T-helper 2 cell treated with Interferon-gamma antibody and Interleukin-4, amounts not matched to agents 5 μg/mL and 100 μg/mL, for 36 hours (primary cell): ENCODE measurements around the gene DOCK1.

Source experiments
- DNase-seq: peaks from one replicate; pipeline ENCODE4 v3.0.0; 2021; ENCODE audit warnings: low spot score
- H3K27ac Mint-ChIP-seq: one replicate; pipeline ENCODE4 v1.8.0; 2021; ENCODE audit warnings: mild to moderate bottlenecking, mixed read lengths
- H3K27me3 Mint-ChIP-seq: one replicate; pipeline ENCODE4 v1.8.0; 2021; ENCODE audit warnings: low read depth, mixed read lengths
- H3K36me3 Mint-ChIP-seq: one replicate; pipeline ENCODE4 v1.8.0; 2021; ENCODE audit warnings: low read depth, mixed read lengths
- H3K4me1 Mint-ChIP-seq: one replicate; pipeline ENCODE4 v1.8.0; 2021; ENCODE audit warnings: low read depth, mixed read lengths
- H3K4me3 Mint-ChIP-seq: one replicate; pipeline ENCODE4 v1.8.0; 2022; ENCODE audit warnings: mild to moderate bottlenecking, moderate library complexity, mixed read lengths
- H3K9me3 Mint-ChIP-seq: one replicate; pipeline ENCODE4 v1.8.0; 2021; ENCODE audit warnings: mixed read lengths

DOCK1 gene

DNA sequence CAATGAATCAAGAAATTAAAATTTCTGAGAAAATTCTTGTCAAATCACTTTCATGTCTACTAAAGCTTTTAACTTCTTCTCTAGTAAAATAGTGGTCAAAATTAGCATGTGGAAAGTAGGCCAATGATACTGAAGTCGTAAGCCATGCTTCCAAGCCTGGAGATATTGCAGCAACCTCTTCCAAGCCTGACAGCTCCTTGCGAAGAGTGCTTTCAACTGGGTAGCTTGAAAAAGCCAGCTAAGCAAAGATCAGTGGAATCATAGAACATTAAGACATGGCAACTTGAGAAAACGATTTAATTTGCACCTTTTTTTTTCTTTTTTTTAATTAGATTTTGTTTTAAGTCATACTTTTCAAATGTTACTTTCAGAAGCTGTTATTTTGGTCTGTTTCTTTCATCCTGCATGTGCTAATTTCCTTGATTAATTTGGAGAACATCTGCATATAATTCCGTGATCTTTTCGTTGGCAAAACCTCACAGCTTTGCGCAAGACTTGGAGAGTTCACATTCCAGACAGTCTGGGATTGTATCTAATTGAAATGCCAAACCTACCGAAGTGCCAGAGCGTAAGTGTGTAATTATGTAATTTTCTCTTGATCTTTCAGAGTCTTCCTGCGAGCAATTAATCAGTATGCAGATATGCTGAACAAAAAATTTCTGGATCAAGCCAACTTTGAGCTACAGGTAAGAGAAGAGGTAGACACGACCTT lies 433.3 kb downstream of the DOCK1 start:
- peaks cover 4% of the 10 kb centered on the region for H3K27me3 Mint-ChIP-seq
- no peak overlapping the region for H3K27ac Mint-ChIP-seq
- H3K4me3 Mint-ChIP-seq, result no peak overlapping the region
- H3K36me3 Mint-ChIP-seq, result no peaks in the 10 kb centered on the region
- no peaks in the 10 kb centered on the region for H3K9me3 Mint-ChIP-seq
- H3K4me1 Mint-ChIP-seq, result no peaks in the 10 kb centered on the region
- no peak for DNase-seq

DNA sequence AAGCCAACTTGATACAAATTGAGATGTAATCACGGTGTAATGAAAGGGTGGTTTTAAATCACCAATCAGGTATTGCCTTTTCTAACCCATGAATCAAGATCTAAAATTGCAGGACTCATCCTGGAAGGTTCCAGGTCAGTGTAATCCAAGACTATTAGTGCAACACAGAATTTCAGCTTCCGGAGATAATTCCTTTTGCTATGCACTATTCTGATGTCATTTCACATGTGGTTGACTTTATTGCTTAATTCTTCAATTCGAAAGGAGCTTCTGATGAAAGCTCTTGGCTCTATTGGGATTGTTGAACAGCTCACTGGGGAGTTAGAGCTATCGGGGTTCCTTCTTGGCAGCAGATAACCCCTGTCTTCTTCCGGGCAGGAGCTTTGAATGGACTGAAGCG lies 438.6 kb downstream of the DOCK1 start:
- Mint-ChIP-seq H3K4me3 (no peak overlapping the region), H3K27ac (no peak overlapping the region), H3K9me3 (no peaks in the 10 kb centered on the region), H3K4me1 (no peaks in the 10 kb centered on the region), H3K36me3 (no peaks in the 10 kb centered on the region), H3K27me3 (no peaks in the 10 kb centered on the region)
- no peak for DNase-seq

DNA sequence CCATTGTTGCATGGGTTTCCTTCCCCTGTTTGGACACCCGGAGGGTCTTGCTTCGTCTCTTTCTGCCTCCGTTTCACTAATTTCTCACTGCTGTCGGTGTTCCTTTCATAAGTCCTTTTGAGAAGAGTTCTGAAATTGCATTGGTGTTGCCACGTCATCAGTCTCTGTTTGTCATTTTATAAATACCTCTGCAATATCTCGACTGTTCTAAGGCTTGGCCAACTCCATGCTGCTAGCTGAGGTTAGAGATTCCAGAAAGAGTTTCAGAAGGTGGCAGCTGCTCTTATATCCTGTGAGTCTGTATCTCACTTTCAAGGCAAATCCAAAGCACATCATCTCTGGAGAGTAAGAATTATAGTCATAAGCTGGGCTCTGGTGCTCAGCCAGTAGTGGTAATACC lies 439.1 kb downstream of the DOCK1 start:
- Mint-ChIP-seq H3K36me3 (no peaks in the 10 kb centered on the region), H3K27me3 (no peaks in the 10 kb centered on the region), H3K4me1 (no peaks in the 10 kb centered on the region), H3K9me3 (no peaks in the 10 kb centered on the region), H3K27ac (no peak overlapping the region), H3K4me3 (no peak overlapping the region)
- DNase-seq, result no peak

DNA sequence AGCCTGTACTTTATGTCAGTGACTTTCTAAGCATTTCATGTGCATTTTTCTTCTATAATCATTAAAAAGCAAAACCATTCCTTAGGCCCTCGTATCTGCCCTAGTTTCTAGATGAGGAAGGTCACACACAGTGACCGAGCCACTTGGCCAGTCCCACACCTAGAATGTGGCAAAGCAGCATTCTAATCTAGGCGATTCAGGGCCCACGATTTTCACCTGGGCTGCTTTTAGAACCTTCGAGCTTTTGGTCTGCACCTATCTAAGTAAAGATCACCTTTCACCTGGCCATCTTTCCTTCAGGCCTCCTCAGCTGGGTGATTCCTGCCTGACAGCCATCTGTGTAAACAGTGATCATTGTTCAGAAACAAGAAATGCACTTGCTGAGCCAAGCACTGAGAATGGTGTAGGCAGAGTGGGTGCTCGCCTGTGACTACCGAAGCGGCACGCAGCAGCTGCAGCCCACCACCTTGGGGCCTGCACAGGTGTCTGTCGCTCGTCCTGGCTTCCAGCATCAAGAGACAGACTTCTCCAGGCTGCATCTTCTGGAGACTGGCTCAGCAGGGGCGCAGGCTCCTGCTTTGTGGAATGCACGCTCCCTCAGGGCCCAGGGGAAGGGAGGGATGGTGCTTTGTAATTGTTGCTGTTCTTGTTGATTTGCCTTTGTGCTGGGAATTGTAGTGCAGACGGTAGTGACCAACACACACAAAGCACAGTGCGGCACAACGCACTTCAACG lies 440.2 kb downstream of the DOCK1 start:
- Mint-ChIP-seq H3K36me3 (no peaks in the 10 kb centered on the region), H3K27ac (no peak overlapping the region), H3K4me1 (no peaks in the 10 kb centered on the region), H3K9me3 (no peaks in the 10 kb centered on the region), H3K4me3 (no peak overlapping the region), H3K27me3 (no peaks in the 10 kb centered on the region)
- DNase-seq, result no peak

DNA sequence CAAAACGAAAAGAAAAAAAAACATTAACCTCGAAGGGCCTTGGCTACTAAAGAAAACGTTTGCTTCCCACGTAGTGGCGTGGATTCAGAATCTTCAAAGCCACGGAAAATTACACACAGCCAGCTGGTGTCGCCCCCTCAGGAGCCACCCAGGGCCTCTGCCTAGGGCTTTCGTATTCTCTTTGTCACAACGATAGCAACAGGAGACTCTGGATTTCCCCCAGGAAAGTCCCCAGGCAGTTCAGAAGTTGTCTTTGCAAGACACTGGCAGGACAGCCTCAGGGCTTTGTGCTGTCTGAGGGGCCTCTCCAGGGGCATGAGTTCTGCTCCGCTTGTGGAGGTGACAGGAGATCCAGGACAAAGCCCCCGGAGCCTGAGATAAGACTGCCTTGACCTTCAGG lies 441.4 kb downstream of the DOCK1 start:
- Mint-ChIP-seq H3K4me3 (no peak overlapping the region), H3K4me1 (no peaks in the 10 kb centered on the region), H3K9me3 (no peaks in the 10 kb centered on the region), H3K27ac (no peak overlapping the region), H3K27me3 (no peaks in the 10 kb centered on the region), H3K36me3 (no peaks in the 10 kb centered on the region)
- DNase-seq, result peak; percentile 16

DNA sequence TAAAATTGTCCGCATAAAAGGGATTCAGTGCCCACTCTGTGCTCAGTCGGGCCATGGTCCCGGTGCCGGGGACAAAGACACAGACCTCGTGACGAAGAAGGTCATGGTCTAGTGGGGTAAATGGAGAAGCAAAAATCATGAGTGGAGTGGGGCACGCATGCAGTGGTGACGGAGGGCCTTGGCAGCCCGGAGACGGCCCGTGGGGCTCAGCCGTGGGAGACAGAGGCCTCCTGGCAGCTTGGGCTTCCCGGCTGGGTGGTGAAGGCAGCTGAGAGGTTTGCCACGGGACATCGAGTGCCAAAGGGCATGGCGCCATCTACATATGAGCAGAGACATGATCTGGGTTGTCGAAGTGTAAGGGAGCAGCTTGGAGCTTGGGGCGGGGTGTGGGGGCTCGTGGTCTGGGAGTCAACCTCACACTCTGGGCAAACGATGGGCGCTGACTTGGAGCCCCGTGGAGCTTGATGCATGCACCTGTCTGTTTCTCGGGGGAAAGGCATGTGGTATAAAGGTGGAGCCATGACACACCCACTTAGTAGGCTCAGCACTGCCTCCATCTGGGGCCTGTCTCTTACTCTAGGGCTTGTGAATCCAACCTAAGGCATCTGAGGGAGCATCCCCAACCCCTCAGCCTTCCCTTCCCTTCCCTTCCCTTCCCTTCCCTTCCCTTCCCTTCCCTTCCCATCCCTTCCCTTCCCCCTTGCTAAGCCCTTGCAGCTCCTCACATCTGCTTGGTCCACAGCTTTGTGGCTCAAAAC lies 442.2 kb downstream of the DOCK1 start:
- H3K27me3 Mint-ChIP-seq, result no peaks in the 10 kb centered on the region
- no peaks in the 10 kb centered on the region for H3K9me3 Mint-ChIP-seq
- no peak overlapping the region for H3K4me3 Mint-ChIP-seq
- no peak overlapping the region for H3K27ac Mint-ChIP-seq
- H3K36me3 Mint-ChIP-seq, result no peaks in the 10 kb centered on the region
- no peaks in the 10 kb centered on the region for H3K4me1 Mint-ChIP-seq
- no peak for DNase-seq

DNA sequence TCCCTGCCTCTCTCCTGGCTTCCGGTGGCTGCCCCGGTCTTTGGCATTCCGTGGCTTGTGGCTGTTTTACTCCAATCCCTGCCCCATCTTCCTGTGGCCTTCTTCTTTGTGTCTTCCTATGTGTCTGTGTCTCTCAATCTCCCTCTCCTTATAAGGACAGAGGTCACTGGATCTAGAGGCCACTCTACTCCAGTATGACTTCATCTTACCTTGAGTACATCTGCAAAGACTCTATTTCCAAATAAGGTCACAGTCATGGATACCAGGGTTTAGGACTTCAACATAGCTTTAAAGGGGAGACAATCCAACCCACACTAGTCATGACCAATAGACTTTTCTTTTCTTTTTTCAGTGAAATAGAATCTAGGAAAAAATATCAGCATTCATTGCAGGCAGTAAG lies 444.5 kb downstream of the DOCK1 start:
- no peaks in the 10 kb centered on the region for H3K9me3 Mint-ChIP-seq
- H3K27me3 Mint-ChIP-seq, result no peaks in the 10 kb centered on the region
- H3K4me1 Mint-ChIP-seq, result no peaks in the 10 kb centered on the region
- H3K27ac Mint-ChIP-seq, result no peak overlapping the region
- no peak overlapping the region for H3K4me3 Mint-ChIP-seq
- no peak for DNase-seq
- H3K36me3 Mint-ChIP-seq, result no peaks in the 10 kb centered on the region

DNA sequence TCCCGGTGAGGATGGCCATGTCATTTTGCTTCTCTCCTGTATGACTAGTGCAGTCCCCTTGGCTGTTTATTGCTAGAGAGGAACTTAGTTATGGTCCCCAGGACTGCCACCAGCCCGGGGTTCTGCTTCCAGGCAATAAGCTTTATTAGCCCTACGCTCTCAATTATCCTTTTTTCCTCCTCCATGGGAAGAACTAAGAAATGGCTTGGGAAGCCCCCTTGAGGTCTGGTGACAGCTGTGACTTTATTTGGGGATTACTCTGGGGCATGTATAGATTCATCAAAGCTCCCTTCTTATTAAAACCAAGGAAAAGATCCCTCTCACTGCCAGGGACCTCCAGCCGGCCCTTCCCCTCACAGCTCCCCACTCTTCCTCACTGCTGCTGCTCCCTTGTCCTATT lies 446.3 kb downstream of the DOCK1 start:
- DNase-seq, result no peak
- Mint-ChIP-seq H3K4me3 (no peak overlapping the region), H3K4me1 (no peaks in the 10 kb centered on the region), H3K9me3 (no peaks in the 10 kb centered on the region), H3K27me3 (no peaks in the 10 kb centered on the region), H3K27ac (no peak overlapping the region), H3K36me3 (no peaks in the 10 kb centered on the region)

DNA sequence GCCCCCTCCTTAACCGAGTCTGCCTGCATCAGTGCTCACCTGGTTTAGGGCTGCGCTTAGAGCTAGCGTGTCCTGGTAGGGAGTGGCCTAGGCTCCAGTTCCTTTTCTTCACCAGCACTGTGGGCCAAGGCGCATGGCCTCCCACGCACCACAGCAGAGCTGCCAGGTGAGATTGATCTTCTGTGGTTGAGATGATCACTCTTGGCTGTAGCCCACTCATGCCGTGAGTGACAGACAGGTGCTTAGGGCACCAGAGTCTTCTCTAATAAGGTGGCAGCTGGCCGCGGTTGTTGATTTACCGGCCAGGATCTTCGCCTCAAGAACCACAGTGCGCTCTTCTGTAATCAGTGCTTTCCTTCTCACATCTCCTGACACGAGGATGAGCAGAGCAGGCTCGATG lies 448.3 kb downstream of the DOCK1 start:
- Mint-ChIP-seq H3K4me3 (no peak overlapping the region), H3K4me1 (no peaks in the 10 kb centered on the region), H3K27ac (no peak overlapping the region), H3K9me3 (no peaks in the 10 kb centered on the region), H3K36me3 (no peaks in the 10 kb centered on the region), H3K27me3 (no peaks in the 10 kb centered on the region)
- DNase-seq, result no peak

DNA sequence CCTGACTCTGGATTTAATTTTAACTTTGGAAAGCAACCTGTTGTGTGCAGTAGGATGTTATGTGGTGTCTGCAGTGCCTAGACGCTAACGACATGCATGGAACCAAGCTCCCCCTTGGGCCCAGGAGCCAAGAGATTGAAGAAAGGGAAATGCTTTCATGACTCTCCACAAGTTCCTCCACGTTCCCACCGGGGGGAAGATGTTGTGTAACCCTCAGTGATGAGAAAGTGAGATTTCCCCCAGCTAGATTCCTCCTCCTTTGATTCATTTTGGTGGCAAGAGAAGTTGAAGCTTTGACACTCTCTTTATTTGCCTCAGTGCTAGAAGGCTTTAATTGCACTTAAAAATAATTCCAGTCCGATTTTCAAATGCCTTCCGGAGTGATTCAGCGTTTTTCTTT lies 449.0 kb downstream of the DOCK1 start:
- no peaks in the 10 kb centered on the region for H3K27me3 Mint-ChIP-seq

DNA sequence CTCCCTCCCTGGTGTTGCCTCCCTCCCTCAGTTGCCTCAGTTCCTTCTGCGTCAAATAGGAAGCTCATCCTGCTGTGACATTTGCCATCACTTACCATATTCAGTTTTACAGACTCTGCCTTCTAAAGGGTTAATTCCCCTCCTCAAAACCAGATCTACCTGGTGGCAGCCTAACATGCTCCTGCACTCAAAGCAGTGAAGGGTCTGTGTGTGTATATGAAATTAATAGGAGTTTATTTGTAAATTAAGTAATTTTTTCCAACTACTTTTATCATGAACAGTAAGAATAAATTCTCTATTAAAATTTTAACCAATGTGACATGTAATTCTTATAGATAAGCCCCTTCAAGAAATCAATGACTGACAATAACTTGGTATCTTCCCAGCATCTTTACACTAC lies 449.8 kb downstream of the DOCK1 start:
- DNase-seq, result no peak
- no peaks in the 10 kb centered on the region for H3K4me1 Mint-ChIP-seq
- no peaks in the 10 kb centered on the region for H3K36me3 Mint-ChIP-seq
- H3K9me3 Mint-ChIP-seq, result no peaks in the 10 kb centered on the region
- no peak overlapping the region for H3K27ac Mint-ChIP-seq
- no peaks in the 10 kb centered on the region for H3K27me3 Mint-ChIP-seq
- no peak overlapping the region for H3K4me3 Mint-ChIP-seq

More for the DNA sequence above, 449.0 kb downstream of the DOCK1 start:
- H3K27ac Mint-ChIP-seq, result no peak overlapping the region
- H3K36me3 Mint-ChIP-seq, result no peaks in the 10 kb centered on the region
- H3K9me3 Mint-ChIP-seq, result no peaks in the 10 kb centered on the region
- DNase-seq, result no peak
- H3K4me1 Mint-ChIP-seq, result no peaks in the 10 kb centered on the region
- no peak overlapping the region for H3K4me3 Mint-ChIP-seq

DNA sequence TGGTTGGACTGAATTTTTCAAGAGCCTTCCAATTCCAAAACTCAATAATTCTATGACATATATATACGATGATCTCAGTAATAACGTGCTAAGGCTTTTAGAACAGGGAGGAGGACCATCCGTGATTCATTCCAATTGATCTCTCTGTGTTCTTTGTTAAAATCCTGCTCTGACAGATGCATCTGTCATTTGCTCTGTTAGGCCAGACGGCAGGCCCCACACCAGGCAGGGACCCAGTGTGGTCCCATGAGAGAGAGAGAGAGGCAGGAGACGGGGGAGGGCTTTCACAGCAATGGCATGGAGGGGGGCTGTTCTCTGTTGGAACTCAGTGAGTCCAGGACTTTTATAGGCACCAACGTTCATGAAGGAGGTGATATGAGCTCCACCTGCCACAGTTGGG lies 451.1 kb downstream of the DOCK1 start:
- no peaks in the 10 kb centered on the region for H3K27me3 Mint-ChIP-seq
- no peak overlapping the region for H3K4me3 Mint-ChIP-seq
- no peaks in the 10 kb centered on the region for H3K4me1 Mint-ChIP-seq
- H3K9me3 Mint-ChIP-seq, result no peaks in the 10 kb centered on the region
- H3K27ac Mint-ChIP-seq, result no peak overlapping the region
- H3K36me3 Mint-ChIP-seq, result no peaks in the 10 kb centered on the region
- DNase-seq, result no peak

DNA sequence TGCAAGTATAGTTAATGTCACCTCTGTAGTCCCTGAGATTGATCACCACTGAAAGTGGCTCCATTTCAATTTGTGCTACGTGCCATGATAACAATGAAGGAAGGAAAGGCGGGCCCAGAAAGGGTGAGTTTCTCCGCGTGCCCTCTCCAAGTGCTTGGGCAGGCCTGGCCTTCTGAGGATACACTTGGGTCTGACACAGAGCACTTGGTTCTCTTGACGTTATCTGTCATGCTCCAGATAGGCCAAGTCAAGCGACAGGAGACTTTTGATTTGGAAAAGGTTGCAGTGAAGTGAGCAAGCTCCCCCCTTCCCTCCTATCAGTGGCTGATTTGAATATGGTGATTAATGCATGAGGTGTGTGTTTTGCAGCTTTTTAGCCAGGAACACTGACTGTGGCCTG lies 452.0 kb downstream of the DOCK1 start:
- Mint-ChIP-seq H3K36me3 (no peaks in the 10 kb centered on the region), H3K9me3 (no peaks in the 10 kb centered on the region), H3K27ac (no peak overlapping the region), H3K27me3 (no peaks in the 10 kb centered on the region), H3K4me1 (no peaks in the 10 kb centered on the region), H3K4me3 (no peak overlapping the region)
- no peak for DNase-seq

DNA sequence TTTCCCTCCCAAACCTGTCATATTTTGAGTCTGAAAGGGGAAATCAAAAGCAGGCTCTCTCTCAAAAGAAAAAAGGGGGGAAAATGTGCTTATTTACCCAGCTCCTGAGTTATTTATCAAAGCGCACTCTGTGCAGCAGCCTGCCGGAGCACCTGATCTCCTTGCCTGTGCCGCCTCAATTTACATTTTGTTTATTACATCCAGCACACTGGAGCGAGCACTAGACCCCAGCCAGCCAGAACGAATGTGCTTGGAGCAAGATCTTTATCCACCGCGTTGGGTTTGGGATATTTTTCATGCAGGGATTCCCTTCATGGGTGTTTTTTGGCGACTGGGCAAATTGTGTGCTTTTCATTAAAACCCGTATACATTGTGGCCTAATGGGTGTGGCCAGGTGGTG lies 453.1 kb downstream of the DOCK1 start:
- Mint-ChIP-seq H3K4me3 (no peak overlapping the region), H3K36me3 (no peaks in the 10 kb centered on the region), H3K9me3 (no peaks in the 10 kb centered on the region), H3K4me1 (no peaks in the 10 kb centered on the region), H3K27ac (no peak overlapping the region), H3K27me3 (no peaks in the 10 kb centered on the region)
- no peak for DNase-seq
